HG03378 (cell line): ENCODE results near the gene TASP1.
"Not testable (repeated sequence)": the region's sequence is repeated elsewhere in the genome, so short reads cannot be mapped to it uniquely, and the experiment has no call there.

ENCODE experiments used
- ATAC-seq: cut with Tn5 transposase; IDR thresholded peaks from one replicate; pipeline ENCODE4 v1.9.1; 2021; ENCODE audit warnings: mild to moderate bottlenecking, moderate library complexity; ENCODE audit not compliant: unreplicated experiment

Gene TASP1

DNA sequence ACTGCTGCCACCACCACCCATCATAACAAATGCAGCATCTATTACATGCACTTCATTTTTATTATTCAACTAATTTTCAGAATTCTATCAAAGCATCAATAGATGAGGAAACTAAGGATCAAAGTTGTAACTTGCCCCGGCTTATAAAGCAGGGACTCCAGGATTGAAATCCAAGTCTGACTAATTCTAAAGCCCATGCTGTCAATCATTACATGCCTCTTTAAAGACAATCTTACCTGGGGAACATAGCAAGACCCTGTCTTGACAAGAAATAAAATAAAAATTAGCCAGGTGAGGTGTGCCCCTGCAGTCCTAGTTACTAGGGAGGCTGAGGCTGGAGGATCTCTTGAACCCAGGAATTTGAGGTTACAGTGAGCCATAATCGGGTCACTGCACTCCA, 235.3 kb downstream of the TASP1 start:
- no peak for ATAC-seq

- no peak for ATAC-seq
Measured at GRCh38 chr20:13402986-13403385, 235.7 kb downstream of the TASP1 start.

DNA sequence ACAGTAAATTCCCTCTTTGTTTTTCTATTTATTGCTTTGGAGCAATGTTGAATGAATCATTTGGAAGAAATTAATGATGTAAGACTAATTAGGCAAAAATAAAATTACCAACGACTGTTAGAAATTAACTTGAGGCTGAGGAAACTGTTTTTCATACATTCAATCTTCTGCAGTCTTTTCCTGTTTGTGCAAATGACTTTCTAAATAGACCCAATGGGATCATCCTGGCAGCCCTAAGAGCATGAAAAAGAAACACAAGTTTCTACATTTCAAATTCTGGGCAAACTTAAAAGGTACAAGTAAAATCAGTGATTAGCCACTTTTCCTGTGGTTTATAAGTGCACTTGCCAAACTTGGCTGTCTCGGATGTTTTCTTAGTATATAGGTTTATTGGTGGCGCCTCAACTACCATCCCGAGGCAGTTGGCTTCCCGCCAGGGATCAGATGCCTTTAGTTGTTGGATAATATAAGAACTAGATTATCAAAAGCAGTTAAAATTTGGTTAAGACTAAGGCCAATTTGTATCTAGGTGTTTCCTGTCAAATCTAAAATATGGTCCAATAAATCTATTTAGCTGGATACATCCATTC, 236.5 kb downstream of the TASP1 start:
- no peak for ATAC-seq

- no peak for ATAC-seq
Measured at GRCh38 chr20:13401596-13401995, 237.1 kb downstream of the TASP1 start.

DNA sequence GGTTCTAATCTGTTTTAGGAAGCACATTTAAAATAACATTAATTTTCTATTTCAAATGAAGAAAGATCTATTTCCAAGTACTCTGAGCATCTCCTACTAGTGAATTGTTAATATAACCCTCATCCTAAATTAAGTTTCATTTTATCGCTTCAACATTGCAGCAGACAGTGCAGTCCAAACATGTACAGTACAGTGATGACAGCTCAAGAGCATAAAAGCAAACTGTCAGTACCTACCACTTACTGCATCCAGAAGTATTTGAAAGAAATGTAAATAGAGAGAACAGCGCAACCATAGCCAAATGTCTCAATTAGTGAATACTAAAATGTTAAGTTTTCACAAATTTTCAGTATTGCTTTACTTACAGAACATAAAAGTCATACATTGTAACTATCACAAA, 238.3 kb downstream of the TASP1 start:
- ATAC-seq: no peak

DNA sequence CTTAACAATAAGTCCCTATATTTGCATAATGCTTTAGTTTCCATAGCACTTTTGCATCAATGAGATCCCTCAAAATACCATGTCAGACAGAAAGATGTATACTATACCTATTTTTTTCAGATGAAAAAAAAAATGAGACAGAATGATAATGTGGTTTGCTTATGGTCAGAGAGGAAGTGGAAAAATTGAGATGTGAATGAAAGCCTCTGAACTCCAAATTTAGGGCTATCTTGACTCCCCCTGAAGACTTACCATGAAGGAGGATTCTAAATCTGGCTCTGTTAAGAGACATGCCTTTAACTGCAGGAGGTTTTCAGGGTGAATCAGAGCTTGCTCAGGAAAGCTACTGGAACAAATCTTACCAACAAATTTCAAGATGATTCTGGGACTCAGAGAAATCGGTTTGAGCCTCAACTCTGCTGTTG, 241.4 kb downstream of the TASP1 start:
- peak; percentile 65 for ATAC-seq

DNA sequence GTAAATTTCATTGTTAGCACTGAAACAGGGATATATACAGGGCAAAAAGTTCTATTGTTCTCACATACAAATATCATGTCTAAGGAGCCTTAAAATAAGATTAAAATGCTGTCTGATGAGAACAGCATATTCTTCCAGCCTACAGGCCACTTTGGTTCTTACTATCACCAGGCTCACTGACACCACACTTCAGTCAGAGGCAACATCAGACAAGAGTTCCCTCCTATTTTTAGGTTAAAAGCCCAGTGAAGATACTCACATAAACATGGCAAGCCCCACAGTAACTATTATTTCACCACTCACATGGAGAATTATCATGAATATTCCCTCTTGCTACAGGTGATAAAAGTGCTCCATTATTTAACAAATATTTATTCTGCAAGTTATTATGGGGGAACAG, 241.9 kb downstream of the TASP1 start:
- ATAC-seq: peak; percentile 22

- ATAC-seq: no peak
Measured at GRCh38 chr20:13396022-13396421, 242.7 kb downstream of the TASP1 start.

GRCh38 chr20:13395232-13395631, 243.5 kb downstream of the TASP1 start:
- ATAC-seq: no peak

DNA sequence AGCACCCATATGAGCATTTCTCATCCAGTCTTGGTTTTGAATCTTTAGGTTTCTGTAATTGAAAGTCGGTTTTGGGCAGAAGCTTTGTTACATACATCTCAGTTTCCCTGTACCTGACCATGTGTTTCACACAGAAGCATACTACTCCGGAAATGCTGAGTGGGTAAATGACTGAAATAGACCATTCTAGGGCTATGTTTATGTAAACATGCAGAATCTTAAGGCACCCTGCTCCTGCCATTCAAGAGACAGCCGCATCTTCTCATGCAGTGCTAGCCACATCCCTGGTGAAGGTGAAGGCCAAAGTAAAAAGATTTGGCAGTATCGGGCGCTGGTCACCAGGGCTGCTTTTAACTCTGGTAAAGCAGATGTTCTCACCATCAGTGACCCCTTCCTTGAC, 246.3 kb downstream of the TASP1 start:
- no peak for ATAC-seq

GRCh38 chr20:13389115-13389514, 249.6 kb downstream of the TASP1 start:
- ATAC-seq: no peak

- no peak for ATAC-seq
Measured at GRCh38 chr20:13384132-13384531, 254.6 kb downstream of the TASP1 start.

GRCh38 chr20:13382786-13383185, 255.9 kb downstream of the TASP1 start:
- no peak for ATAC-seq

DNA sequence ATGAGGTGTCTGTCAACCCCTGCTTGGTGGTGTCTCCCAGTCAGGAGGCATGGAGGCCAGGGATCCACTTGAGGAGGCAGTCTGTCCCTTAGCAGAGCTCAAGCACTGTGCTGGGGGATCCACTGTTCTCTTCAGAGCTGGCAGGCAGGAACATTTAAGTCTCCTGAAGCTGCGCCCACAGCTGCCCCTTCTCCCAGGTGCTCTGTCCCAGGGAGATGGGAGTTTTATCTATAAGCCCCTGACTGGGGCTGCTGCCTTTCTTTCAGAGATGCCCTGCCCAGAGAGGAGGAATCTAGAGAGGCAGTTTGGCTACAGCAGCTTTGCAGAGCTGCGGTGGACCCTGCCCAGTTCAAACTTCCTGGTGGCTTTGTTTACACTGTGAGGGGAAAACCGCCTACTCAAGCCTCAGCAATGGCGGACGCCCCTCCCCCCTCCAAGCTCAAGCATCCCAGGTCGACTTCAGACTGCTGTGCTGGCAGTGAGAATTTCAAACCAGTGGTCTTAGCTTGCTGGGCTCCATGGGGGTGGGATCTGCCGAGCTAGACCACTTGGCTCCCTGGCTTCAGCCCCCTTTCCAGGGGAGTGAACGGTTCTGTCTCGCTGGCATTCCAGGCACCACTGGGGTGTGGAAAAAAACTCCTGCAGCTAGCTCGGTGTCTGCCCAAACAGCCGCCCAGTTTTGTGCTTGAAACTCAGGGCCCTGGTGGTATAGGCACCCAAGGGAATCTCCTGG, 258.1 kb downstream of the TASP1 start:
- not testable (repeated sequence) for ATAC-seq

DNA sequence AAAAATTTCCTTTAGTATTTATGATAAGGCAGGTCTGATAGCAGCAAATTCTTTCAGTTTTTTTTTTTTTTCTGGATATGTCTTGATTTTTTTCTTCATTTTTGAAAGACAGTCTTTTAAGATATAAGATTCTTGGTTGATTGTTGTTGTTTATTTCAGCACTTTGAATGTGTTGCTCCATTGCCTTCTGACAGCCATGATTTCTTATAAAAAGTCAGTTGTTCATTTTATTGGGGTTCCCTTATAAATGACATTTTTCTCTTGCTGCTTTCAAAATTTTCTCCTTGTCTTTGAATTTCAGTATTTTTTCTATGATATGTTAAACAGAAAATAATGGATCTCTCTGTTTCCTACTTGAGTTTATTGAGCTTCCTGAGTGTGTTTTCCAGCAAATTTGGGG, 265.3 kb downstream of the TASP1 start:
- no peak for ATAC-seq

- no peak for ATAC-seq
Measured at GRCh38 chr20:13364278-13365170, 274.2 kb downstream of the TASP1 start.

- no peak for ATAC-seq
Measured at GRCh38 chr20:13363473-13363872, 275.3 kb downstream of the TASP1 start.

- ATAC-seq: not testable (repeated sequence)
Measured at GRCh38 chr20:13362165-13362564, 276.6 kb downstream of the TASP1 start.

DNA sequence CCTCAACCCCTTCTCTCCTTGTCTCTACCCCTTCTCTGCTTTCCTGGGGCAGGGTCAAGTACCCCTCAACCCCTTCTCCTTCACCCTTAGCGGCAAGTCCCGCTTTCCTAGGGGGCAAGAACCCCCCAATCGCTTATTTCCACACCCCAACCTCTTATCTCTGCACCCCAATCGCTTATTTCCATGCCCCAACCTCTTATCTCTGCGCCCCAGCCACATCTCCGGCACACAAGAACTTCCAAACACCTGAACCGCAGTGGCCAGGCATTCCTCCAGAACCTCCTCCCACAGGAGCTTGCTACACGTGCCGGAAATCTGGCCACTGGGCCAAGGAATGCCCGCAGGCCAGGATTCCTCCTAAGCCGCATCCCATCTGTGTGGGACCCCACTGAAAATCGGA, 279.8 kb downstream of the TASP1 start:
- not testable (repeated sequence) for ATAC-seq

DNA sequence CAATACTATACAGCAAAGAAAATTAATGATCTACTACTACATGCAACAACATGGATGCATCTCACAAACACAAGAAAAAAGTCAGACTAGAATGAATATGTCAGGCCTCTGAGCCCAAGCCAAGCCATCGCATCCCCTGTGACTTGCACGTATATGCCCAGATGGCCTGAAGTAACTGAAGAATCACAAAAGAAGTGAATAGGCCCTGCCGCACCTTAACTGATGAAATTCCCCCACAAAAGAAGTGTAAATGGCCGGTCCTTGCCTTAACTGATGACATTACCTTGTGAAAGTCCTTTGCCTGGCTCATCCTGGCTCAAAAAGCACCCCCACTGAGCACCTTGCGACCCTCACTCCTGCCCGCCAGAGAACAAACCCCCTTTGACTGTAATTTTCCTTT, 280.9 kb downstream of the TASP1 start:
- ATAC-seq: not testable (repeated sequence)

- no peak for ATAC-seq
Measured at GRCh38 chr20:13356591-13356990, 282.1 kb downstream of the TASP1 start.
